HG03439 (cell line): ENCODE results near the gene ATG16L2.
A peak's percentile ranks its signal among the peaks of the same experiment; 100 is the strongest.

Experiments
- ATAC-seq: cut with Tn5 transposase; IDR thresholded peaks from one replicate; pipeline ENCODE4 v1.9.1; 2021; ENCODE audit warnings: mild to moderate bottlenecking, moderate library complexity; ENCODE audit not compliant: unreplicated experiment

The ATG16L2 gene

GRCh38 chr11:72814286-72815109 lies at the start of gene ATG16L2:
TSS of gene ATG16L2 (plus strand) at chr11:72814411. CDS start at chr11:72814446, 35 bp downstream.
- peak; percentile 62 for ATAC-seq

GRCh38 chr11:72764503-72764902 lies 49.7 kb upstream of the ATG16L2 start:
- no peak for ATAC-seq

GRCh38 chr11:72766152-72766902 lies 47.9 kb upstream of the ATG16L2 start:
- no peak for ATAC-seq

GRCh38 chr11:72767203-72768062 lies 46.8 kb upstream of the ATG16L2 start:
- ATAC-seq: no peak

- ATAC-seq: no peak
Observed at GRCh38 chr11:72768581-72768980, 45.6 kb upstream of the ATG16L2 start.

GRCh38 chr11:72769680-72770079 lies 44.5 kb upstream of the ATG16L2 start:
- no peak for ATAC-seq

- ATAC-seq: no peak
Observed at GRCh38 chr11:72770799-72771198, 43.4 kb upstream of the ATG16L2 start.

GRCh38 chr11:72771507-72771906 lies 42.7 kb upstream of the ATG16L2 start:
- no peak for ATAC-seq

- ATAC-seq: no peak
Observed at GRCh38 chr11:72772059-72772458, 42.2 kb upstream of the ATG16L2 start.

- ATAC-seq: no peak
Observed at GRCh38 chr11:72773291-72773690, 40.9 kb upstream of the ATG16L2 start.

- no peak for ATAC-seq
Observed at GRCh38 chr11:72773696-72774095, 40.5 kb upstream of the ATG16L2 start.

- no peak for ATAC-seq
Observed at GRCh38 chr11:72774499-72774898, 39.7 kb upstream of the ATG16L2 start.

- no peak for ATAC-seq
Observed at GRCh38 chr11:72775288-72776110, 38.7 kb upstream of the ATG16L2 start.

- ATAC-seq: no peak
Observed at GRCh38 chr11:72776117-72776843, 37.9 kb upstream of the ATG16L2 start.

GRCh38 chr11:72776844-72777754 lies 37.1 kb upstream of the ATG16L2 start:
- no peak for ATAC-seq

GRCh38 chr11:72777755-72778278 lies 36.4 kb upstream of the ATG16L2 start:
- ATAC-seq: no peak

- ATAC-seq: no peak
Observed at GRCh38 chr11:72778535-72779494, 35.4 kb upstream of the ATG16L2 start.
